ENCODE measurements around the gene RASAL1.
A peak's percentile ranks its signal among the peaks of the same experiment; 100 is the strongest.

Gene RASAL1

GRCh38 chr12:113113397-113113796 is 22.2 kb downstream of the RASAL1 start:
- DNase-seq: no peak

DNA sequence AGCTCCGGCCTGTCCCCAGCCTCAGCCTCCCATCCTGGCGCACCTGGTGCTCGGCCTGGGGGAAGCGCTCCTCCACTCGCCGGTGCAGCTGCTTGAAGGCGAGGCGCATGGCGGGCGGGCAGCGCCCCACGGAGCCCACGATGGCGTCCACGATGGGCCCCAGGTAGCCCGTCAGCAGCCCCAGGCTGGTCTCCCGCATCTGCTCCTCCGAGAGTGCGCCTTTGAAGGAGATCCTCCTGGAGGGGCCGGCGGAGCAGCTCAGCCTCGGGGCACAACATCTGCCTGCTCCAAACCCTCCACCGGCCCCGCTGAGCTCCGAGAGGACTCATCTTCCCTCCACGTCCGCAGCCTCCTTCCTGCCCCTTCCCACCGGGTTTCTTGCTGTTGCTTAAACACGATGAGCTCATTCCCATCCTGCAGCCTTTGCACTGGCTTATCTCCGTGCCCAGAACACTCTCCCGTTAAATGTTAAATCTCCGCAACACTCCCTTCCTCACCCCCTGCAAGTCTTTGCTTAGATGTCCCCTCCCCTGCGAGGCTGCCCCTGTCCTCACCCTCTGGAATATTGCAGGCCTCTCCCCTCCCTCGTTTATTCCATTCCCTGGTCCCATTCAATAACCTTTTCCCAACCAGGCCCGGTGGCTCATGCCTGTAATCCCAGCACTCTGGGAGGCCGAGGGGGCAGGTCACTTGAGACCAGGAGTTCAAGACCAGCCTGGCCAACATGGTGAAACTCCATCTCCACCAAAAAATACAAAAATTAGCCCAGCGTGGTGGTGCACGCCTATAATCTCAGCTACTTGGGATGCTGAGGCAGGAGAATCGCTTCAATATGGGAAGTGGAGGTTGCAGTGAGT is 23.3 kb downstream of the RASAL1 start:
- DNase-seq: no peak

DNA sequence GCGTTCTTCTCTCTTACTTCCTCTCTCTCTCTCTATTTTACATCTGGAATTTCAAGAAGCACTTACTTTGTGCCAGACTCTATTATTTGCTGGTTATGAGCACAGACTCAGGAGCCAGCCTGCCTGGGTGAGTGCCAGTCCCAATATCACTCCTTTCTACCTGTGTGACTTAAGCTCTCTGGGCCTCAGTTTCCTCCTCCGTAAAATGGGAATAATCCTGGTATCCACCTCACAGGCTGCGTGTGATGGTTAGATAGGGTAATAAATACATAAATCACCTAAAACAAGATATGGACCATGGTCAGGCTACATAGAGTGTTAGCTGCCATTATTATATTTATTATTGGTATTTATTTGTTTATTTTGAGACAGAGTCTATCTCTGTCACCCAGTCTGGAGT is 24.3 kb downstream of the RASAL1 start:
- no peak for DNase-seq

DNA sequence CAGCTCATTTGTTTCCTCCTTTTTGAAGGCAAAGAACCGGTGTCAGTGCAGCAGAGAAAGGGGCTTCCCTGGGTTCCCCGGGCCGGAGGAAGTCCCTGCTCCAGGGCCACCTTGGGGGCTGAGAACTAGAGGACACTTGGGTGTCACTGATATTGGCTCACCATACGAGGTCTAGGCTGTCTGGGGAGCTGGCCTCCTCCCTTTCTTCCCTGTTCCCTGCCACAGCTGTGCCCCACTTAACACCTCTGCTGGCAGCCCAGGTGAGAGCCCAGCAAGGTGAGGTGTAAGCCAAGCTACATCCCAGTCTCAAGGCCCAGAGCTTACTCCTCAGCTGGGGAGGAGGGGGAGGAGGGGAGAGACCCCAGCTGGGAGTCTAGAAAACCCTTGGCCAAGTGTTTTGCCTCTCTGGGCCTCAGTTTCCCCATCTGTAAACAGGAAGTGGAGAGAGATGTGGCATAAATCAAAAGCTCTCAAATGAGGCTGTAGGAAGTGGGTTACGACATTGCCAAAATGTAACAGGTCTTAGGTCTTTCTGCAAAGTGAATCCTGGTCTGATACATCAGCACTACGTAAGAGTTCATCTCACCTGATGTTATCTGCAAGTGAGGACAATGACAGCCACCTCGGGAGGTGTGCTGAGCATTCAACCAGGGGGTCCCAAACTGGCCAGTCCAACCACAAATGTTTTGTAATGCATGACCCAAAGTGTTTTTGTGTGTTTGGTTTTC is 25.5 kb downstream of the RASAL1 start:
- no peak for DNase-seq

- DNase-seq: no peak
Observed at GRCh38 chr12:113109360-113109759, 26.2 kb downstream of the RASAL1 start.

DNA sequence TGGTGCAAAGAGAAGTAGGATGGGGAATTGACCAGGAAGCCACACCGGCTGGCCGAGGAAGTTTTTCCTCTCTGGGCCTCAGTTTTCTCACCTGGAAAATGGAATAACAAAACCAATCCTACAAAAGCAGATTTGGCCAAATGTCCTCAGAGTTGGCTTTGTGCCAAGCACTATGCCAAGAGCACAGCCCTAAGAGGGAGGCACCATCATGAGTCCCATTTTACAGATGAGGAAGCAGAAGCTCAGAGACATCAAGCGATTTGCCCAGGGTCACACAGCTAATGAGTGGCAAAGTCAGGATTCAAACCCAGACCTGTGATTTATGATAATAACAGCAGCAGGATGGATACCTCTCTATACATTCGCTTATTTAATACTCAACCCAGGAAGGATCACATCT is 27.3 kb downstream of the RASAL1 start:
- no peak for DNase-seq

GRCh38 chr12:113106361-113106760 is 29.2 kb downstream of the RASAL1 start:
- no peak for DNase-seq

DNA sequence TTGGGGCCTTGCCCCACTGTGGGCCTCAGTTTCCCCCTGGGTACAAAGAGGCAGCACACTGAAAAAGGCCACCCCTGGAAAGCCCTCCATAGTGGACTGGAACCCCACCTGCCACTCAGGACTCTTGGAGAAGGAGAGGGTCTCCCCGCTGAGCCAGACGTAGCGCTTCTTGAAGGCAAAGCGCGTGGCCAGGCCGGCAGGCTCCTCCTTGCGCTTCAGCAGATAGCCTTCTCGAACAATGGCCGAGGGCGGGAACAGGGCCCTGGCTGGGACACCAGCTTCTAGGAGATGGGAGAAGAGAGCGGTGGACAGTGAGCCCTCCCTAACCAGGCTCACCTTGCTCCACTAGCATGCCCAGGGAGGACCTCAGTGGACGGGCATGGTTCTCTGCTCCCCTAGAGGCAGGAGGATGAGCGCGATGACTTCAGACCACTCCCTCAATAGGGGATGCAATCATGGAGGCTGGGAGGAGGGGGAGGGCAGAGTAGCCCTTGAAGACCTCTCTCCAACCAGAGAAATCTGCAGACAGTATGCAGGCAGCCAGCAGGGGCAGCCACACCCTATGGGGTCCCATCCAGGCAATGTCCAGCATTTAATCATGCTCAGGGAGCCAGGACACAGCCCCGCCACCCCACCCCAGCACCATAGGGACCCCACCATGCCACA is 29.8 kb downstream of the RASAL1 start:
- DNase-seq: no peak

DNA sequence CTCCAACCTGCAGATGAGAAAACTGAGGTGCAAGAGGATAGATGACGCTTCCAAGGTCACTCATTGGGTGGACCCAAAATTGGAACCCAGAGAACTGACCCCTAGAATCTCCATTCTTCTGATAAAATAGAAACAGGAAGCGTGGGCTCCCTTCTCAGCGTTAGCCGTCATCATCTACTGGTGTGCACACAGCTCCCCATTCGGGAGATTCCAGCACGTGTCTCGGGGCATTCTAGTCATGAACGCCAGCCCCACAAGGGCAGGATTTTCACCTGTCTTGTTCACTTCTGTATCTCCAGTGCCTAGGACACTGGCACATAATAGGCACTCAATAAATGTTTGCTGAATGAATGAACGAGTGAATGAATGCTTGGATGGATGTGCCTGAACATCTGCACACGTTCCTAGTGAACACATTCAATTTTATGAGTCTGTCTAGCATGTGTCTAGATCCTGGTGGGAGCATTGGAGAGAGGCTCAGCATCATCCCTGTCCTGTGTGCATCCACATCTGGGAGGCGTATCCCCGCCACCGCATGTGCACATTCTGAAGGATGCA is 30.5 kb downstream of the RASAL1 start:
- DNase-seq: no peak

- no peak for DNase-seq
Observed at GRCh38 chr12:113103756-113104450, 31.7 kb downstream of the RASAL1 start.

GRCh38 chr12:113102811-113103210 is 32.8 kb downstream of the RASAL1 start:
- DNase-seq: no peak

GRCh38 chr12:113101751-113102150 is 33.8 kb downstream of the RASAL1 start:
- no peak for DNase-seq

DNA sequence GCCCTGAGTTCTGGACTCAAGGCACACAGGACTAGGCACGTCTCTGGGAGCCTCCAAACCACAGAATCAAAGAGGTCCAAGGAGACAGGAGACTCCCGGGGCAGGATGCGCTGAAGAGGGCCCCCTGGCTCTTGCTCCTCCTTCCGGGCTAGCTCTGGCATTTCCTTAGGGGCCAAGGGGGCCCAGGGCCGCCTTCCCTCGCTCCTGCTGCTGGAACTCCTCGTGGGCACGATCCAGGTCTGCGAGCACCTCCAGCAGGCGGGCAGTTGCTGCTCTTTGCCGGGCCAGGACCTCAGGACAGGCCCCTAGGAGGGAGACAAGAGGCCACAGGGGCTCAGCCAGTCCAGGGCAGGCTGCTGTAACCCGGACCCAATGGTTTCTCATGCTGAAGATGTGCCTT is 35.8 kb downstream of the RASAL1 start:
- DNase-seq: no peak

DNA sequence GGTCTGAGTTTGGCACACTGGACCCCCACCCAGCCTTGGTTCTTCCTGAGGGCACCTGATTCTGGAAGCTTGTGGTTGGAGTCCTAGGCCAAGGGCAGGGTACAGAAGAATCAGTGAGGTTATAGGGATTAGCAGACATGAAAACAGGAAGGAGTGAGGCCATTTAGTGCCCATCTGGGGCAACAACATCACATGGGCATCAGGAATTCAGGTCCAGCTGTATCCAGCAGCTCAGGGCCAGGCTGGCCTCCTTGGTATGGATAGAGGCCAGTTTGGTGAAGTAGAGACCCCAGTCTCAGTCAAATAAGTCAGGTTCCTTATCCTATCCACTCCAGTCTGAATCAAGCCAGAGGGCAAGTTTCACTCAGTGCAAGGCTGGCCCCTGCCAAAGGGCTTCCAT is 36.2 kb downstream of the RASAL1 start:
- no peak for DNase-seq

DNA sequence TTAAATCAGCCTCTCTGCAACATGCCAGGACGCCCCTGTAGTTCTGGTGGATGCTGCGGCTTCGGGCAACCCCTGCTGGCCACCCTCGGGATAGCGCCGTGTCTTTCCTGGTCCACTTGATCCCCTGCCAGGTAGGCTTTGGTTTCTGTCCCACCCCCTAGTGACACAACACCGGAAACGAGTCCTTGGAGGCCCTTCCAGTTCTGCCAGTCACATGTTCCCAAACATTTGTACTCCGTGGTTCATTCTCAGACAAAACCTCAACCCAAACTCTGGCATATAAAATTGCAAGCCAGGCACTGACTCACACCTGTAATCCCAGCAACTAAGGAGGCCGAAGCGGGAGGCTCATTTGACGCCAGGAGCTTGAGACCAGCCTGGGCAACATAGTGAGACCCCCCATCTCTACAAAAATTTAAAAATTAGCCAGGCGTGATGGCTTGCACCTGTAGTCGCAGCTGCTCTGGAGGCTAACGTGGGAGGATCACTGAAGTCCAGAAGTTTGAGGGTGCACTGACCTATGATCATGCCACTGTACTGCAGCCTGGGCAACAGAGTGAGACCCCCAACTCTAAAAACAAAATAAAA is 37.0 kb downstream of the RASAL1 start:
- peak in 1 of 2 donors; percentile 17 for DNase-seq

- DNase-seq: no peak
Observed at GRCh38 chr12:113097716-113098440, 37.7 kb downstream of the RASAL1 start.

GRCh38 chr12:113096675-113097461 is 38.7 kb downstream of the RASAL1 start:
- no peak for DNase-seq

DNA sequence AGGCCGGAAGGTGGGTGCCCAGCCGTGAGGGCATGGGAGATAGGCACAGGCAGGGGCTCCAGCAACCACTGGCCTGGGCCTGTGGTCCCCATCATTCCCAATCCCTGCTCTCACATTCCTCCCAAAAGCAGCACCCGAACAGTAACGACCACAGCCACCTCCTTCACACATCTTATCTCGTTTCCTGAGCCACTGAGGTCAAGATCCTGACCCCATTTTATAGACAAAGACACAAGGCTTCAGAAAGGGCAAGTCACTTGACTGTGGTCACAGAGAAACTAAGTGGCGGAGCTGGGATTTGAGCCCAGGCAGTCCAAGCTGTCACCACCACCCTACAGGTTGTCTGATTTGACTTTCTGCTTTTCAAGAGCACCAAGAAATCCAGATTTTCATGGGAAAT is 40.2 kb downstream of the RASAL1 start:
- no peak for DNase-seq

- no peak for DNase-seq
Observed at GRCh38 chr12:113094738-113095137, 40.8 kb downstream of the RASAL1 start.

DNA sequence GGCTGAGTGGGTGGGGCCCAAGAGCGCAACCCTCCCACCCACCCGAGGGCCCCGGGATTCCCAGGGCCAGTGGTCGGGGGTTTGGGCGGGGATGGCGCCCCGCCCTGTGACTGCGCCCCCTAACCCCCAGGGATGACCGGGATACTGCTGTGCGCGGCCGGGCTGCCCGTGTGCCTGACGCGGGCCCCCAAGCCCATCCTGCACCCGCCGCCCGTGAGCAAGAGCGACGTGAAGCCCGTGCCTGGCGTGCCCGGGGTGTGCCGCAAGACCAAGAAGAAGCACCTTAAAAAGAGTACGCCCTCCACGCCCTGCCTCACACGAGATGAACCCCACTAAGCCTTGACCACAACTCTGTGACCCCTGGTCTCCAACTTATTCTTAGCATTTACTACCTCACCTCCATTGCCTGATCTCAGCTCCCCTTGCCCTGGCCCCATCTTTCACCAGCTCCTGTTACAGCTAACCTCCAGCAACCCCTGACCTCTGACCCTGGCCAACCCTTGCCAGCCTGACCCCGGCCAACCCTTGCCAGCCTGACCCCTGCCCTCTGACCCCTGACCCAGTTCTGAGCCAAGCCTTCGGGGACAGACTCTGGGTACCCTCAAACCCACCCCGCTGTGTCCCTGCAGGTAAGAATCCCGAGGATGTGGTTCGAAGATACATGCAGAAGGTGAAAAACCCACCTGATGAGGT is 42.0 kb downstream of the RASAL1 start:
- DNase-seq: no peak
